ENCODE data around the gene COPB2. TPM values are rescaled to one million over a fixed set of nuclear protein-coding genes. Genes with fewer than 3 reads are reported as not detected.

COPB2 gene
- total RNA-seq, 2 donors from 2014 or later = 67.4 to 114 TPM

GRCh38 chr3:139378587-139379241 lies 10.7 kb downstream of the COPB2 start:
- peaks cover 49% of the 10 kb centered on the region for H3K36me3 ChIP-seq
- no peak for ATAC-seq (ENCODE audit: insufficient number of reproducible peaks, low FRiP score, low read depth)
- H3K27ac ChIP-seq = no peak overlapping the region

DNA sequence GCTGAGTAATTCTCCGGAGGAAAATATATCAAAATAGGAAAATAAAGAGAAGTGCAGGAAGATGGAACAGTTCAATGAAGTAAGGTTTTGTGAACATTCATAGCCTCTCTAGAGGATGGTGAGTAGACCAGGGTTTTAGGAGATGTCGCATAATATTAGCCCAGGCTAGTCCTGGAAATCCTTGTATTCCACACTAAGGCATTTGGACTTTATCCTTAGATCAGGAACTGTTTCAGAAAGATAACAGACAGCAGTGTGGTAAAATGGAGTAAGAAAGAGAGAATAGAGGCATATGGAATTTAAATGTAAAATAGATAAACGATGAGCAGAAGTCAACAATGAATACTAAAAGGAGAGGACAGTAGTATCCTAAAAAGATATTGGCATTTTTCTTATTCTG lies 12.1 kb downstream of the COPB2 start:
- ATAC-seq (ENCODE audit: insufficient number of reproducible peaks, low FRiP score, low read depth) (no peak), DNase-seq (ENCODE audit: low spot score) (no peak)
- no peak overlapping the region for H3K4me3 ChIP-seq
- H3K9me3 ChIP-seq = no peaks in the 10 kb centered on the region
- TF ChIP-seq CTCF (IDR thresholded peaks at IDR 0.05) = no peak
- no peaks in the 10 kb centered on the region for H3K27me3 ChIP-seq (replicated peaks; ENCODE audit: insufficient read depth)
- H3K4me1 ChIP-seq (ENCODE audit: control insufficient read depth in 1 of 2, low read depth in 2 of 2) = no peaks in the 10 kb centered on the region
- H3K36me3 ChIP-seq = peaks cover 59% of the 10 kb centered on the region
- H3K27ac ChIP-seq = no peak overlapping the region

More at GRCh38 chr3:139378587-139379241, 10.7 kb downstream of the COPB2 start:
- Histone ChIP-seq H3K4me3 (no peak overlapping the region), H3K27me3 (replicated peaks; ENCODE audit: insufficient read depth) (no peaks in the 10 kb centered on the region), H3K4me1 (ENCODE audit: control insufficient read depth in 1 of 2, low read depth in 2 of 2) (peaks cover 0 to 3% of the 10 kb centered on the region in 2 donors), H3K9me3 (no peaks in the 10 kb centered on the region)
- no peak for DNase-seq (ENCODE audit: low spot score)
- no peak for TF ChIP-seq CTCF (IDR thresholded peaks at IDR 0.05)

DNA sequence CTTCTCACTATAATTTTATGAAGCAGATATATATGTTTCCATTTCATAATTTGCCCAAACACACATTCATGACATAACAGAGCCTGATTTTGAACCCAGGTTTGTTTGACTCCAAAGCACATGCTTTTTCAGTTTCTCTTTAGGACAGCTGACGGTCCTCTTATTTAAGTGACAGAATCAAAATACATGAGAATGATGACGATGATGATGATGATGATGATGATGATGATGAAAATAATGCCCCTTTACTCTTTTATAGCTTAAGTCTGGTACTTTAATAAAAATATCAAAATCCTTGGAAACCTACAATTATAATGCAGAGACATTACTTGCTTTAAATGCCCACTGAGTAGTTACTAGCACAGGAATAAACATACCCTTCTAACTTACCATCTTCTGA lies 15.3 kb downstream of the COPB2 start:
- Histone ChIP-seq H3K9me3 (no peaks in the 10 kb centered on the region), H3K36me3 (peaks cover 77% of the 10 kb centered on the region), H3K27me3 (replicated peaks; ENCODE audit: insufficient read depth) (no peaks in the 10 kb centered on the region), H3K4me3 (no peak overlapping the region), H3K27ac (no peak overlapping the region), H3K4me1 (ENCODE audit: control insufficient read depth in 1 of 2, low read depth in 2 of 2) (no peaks in the 10 kb centered on the region)
- DNase-seq (ENCODE audit: low spot score) (no peak), ATAC-seq (ENCODE audit: insufficient number of reproducible peaks, low FRiP score, low read depth) (no peak)
- TF ChIP-seq CTCF (IDR thresholded peaks at IDR 0.05) = no peak

DNA sequence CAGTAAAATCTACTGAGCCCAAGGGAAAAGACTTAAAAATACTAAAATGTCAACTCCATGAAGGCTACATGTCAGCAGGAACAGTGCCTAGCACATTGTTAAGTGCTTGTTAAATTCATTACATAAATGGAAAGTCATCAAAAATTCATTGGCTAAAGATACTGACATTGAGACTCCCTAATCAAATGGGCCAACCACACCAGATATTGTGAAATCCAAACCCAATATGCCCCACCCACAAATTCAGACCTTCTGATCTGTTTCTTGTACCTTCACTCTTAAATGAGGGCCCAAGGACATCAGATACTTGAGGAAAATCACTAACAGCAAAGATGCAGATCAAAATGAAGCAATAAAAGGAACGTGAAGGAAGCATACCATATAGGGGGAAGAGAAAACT lies 24.9 kb downstream of the COPB2 start:
- H3K9me3 ChIP-seq = no peaks in the 10 kb centered on the region
- H3K4me3 ChIP-seq = no peak overlapping the region
- peaks cover 72% of the 10 kb centered on the region for H3K36me3 ChIP-seq
- DNase-seq (ENCODE audit: low spot score) = no peak
- no peaks in the 10 kb centered on the region for H3K4me1 ChIP-seq (ENCODE audit: control insufficient read depth in 1 of 2, low read depth in 2 of 2)
- H3K27me3 ChIP-seq (replicated peaks; ENCODE audit: insufficient read depth) = no peaks in the 10 kb centered on the region
- ATAC-seq (ENCODE audit: insufficient number of reproducible peaks, low FRiP score, low read depth) = no peak
- no peak overlapping the region for H3K27ac ChIP-seq
- TF ChIP-seq CTCF (IDR thresholded peaks at IDR 0.05) = no peak

DNA sequence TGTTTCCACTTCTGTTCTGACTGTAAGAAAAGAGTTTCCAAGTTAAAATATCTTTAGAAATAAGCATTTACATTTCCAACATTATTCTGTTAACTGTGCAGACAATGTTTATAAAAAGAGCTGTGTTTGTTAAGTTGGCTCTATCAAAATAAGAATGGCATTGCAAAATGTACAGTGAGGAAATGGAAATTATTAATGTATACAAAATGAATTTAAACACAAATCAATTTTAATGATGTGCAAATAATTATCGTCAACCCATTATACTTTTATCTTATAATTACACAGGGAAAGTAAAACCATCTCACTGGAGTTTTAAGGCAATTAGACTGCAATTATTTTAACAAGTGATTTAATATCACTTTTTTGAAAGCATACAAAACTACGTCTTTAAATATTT lies 28.2 kb downstream of the COPB2 start:
- Histone ChIP-seq H3K9me3 (no peaks in the 10 kb centered on the region), H3K36me3 (peaks cover 64% of the 10 kb centered on the region), H3K4me1 (ENCODE audit: control insufficient read depth in 1 of 2, low read depth in 2 of 2) (no peaks in the 10 kb centered on the region), H3K4me3 (no peak overlapping the region), H3K27ac (no peak overlapping the region), H3K27me3 (replicated peaks; ENCODE audit: insufficient read depth) (no peaks in the 10 kb centered on the region)
- ATAC-seq (ENCODE audit: insufficient number of reproducible peaks, low FRiP score, low read depth) (no peak), DNase-seq (ENCODE audit: low spot score) (no peak)
- TF ChIP-seq CTCF (IDR thresholded peaks at IDR 0.05) = no peak

All from thoracic aorta (tissue), 2 donors.